HFFc6 (cell line): ENCODE data around the gene MIA2. TPM values are rescaled to one million over a fixed set of nuclear protein-coding genes. Genes with fewer than 3 reads are reported as not detected.
"Not testable (repeated sequence)": the region's sequence is repeated elsewhere in the genome, so short reads cannot be mapped to it uniquely, and the experiment has no call there.

Experiments used
- DNase-seq: peaks from one replicate; pipeline ENCODE4 v3.0.0-alpha.2; 2018
- H3K27ac Mint-ChIP-seq: 2 replicates; pipeline ENCODE4 v1.8.0; 2020; ENCODE audit warnings: mild to moderate bottlenecking, mixed read lengths
- H3K27me3 Mint-ChIP-seq: 2 replicates; pipeline ENCODE4 v1.8.0; 2021; ENCODE audit warnings: mild to moderate bottlenecking, moderate library complexity, mixed read lengths; ENCODE audit not compliant: insufficient read depth
- H3K36me3 Mint-ChIP-seq: 2 replicates; pipeline ENCODE4 v1.8.0; 2021; ENCODE audit warnings: low read depth, mixed read lengths
- H3K4me1 Mint-ChIP-seq: 2 replicates; pipeline ENCODE4 v1.8.0; 2020; ENCODE audit warnings: low read depth, mixed read lengths
- H3K4me3 Mint-ChIP-seq: 2 replicates; pipeline ENCODE4 v1.8.0; 2020; ENCODE audit warnings: mild to moderate bottlenecking, moderate library complexity, mixed read lengths
- H3K9me3 Mint-ChIP-seq: 2 replicates; pipeline ENCODE4 v1.8.0; 2020; ENCODE audit warnings: mild to moderate bottlenecking, mixed read lengths
- total RNA-seq, 6 experiments: library from RNA; stranded (reverse); fragmentation: NEBNext Ultra II Directional; extraction: Animal tissue kit (Norgen Biotek cat#: 25700); gene quantifications; 2 replicates in 1 of 6; 3 replicates in 5 of 6; pipeline ENCODE4 v1.2.3, GENCODE V29; 2021
- TF ChIP-seq, protein P1 (sequence below): fragments of 200-600 bp; sonication (generic); IDR thresholded peaks from 2 replicates; pipeline ENCODE4 v1.5.0; 2021; ENCODE audit warnings: antibody characterized with exemption, mild to moderate bottlenecking

Gene MIA2
- total RNA-seq, 6 experiments from 2014 or later: 11.5 to 16.3 (median 13.0) TPM

DNA sequence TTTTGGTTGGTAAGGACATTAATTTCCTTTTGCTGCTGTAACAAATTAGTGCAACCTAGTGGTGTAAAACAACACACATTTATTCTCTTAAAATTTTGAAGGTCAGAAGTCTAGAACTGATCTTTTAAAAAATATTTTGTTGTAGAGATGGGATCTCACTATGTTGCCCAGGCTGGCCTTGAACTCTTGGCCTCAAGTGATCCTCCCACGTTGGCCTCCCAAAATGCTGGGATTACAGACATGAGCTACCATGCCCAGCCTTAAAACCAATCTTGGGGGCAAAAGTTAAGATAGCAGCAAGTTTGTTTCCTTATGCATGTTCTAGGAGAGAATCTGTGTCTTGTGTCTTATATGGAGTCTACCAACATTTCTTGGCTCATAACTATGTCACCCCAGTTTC is 55.8 kb downstream of the MIA2 start:
- peaks cover 22% of the 10 kb centered on the region for H3K36me3 Mint-ChIP-seq
- DNase-seq: no peak
- H3K27ac Mint-ChIP-seq: no peak overlapping the region
- TF ChIP-seq, protein P1, sequence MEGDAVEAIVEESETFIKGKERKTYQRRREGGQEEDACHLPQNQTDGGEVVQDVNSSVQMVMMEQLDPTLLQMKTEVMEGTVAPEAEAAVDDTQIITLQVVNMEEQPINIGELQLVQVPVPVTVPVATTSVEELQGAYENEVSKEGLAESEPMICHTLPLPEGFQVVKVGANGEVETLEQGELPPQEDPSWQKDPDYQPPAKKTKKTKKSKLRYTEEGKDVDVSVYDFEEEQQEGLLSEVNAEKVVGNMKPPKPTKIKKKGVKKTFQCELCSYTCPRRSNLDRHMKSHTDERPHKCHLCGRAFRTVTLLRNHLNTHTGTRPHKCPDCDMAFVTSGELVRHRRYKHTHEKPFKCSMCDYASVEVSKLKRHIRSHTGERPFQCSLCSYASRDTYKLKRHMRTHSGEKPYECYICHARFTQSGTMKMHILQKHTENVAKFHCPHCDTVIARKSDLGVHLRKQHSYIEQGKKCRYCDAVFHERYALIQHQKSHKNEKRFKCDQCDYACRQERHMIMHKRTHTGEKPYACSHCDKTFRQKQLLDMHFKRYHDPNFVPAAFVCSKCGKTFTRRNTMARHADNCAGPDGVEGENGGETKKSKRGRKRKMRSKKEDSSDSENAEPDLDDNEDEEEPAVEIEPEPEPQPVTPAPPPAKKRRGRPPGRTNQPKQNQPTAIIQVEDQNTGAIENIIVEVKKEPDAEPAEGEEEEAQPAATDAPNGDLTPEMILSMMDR: no peak
- no peaks in the 10 kb centered on the region for H3K27me3 Mint-ChIP-seq
- H3K4me3 Mint-ChIP-seq: no peak overlapping the region
- no peaks in the 10 kb centered on the region for H3K9me3 Mint-ChIP-seq
- H3K4me1 Mint-ChIP-seq: no peaks in the 10 kb centered on the region

DNA sequence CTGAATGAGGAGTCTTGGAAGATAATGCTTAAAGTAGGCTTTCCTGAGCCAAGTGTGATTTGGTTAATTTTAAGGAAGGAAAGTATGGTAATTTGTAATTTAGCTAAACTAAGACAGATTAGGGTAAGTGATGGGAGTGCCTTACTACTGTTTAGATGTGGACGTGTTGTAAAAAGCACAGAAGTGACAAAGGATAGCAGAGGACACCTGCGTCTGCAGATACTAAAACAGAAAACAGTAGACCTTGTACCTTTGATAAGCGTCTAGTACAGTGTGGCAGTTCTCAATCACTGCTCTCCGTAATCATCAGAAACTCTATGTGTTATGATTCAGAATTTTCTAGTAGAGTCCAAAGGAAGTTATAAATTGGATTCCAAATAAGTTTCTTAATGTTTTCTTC is 58.0 kb downstream of the MIA2 start:
- Mint-ChIP-seq H3K27ac (no peak overlapping the region), H3K9me3 (no peaks in the 10 kb centered on the region), H3K27me3 (no peaks in the 10 kb centered on the region), H3K4me3 (no peak overlapping the region), H3K36me3 (peaks cover 21% of the 10 kb centered on the region), H3K4me1 (no peaks in the 10 kb centered on the region)
- no peak for DNase-seq
- TF ChIP-seq, protein P1: no peak

DNA sequence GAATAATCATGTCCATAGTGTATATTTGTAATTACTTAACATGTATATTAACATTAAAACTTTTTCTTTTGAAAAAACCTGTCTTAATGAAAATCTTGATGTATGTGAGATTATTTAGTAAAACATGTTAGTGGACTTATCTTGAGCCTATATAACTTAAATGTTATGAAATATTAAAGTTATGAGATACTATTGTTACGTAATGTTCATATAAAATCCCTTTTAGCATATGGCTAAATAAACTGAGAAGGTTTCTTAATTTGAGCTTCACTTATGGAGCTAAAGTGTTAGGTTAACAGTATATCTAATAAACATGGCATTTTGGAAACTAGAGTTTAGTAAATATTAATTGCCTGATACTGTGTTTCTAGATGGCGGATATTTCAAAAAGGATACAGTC is 59.9 kb downstream of the MIA2 start:
- H3K36me3 Mint-ChIP-seq: peaks cover 16% of the 10 kb centered on the region
- H3K4me1 Mint-ChIP-seq: no peaks in the 10 kb centered on the region
- no peaks in the 10 kb centered on the region for H3K27me3 Mint-ChIP-seq
- TF ChIP-seq, protein P1: no peak
- H3K4me3 Mint-ChIP-seq: no peak overlapping the region
- H3K27ac Mint-ChIP-seq: no peak overlapping the region
- no peaks in the 10 kb centered on the region for H3K9me3 Mint-ChIP-seq
- DNase-seq: no peak

DNA sequence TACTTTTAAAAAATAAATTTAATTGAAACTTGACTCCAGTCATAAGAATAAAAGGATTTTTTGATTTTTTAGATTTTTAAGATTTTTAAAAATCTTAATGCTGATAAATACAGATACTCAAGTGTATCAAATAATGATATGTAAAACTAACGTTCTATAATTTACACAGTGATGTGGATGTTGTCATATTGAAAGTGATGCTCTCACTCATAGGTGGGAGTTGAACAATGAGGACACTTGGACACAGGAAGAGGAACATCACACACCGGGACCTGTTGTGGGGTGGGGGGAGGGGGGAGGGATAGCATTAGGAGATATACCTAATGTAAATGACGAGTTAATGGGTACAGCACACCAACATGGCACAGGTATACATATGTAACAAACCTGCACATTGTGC is 66.7 kb downstream of the MIA2 start:
- not testable (repeated sequence) for H3K27me3 Mint-ChIP-seq, H3K4me1 Mint-ChIP-seq, H3K9me3 Mint-ChIP-seq, H3K4me3 Mint-ChIP-seq, H3K27ac Mint-ChIP-seq, DNase-seq, H3K36me3 Mint-ChIP-seq

DNA sequence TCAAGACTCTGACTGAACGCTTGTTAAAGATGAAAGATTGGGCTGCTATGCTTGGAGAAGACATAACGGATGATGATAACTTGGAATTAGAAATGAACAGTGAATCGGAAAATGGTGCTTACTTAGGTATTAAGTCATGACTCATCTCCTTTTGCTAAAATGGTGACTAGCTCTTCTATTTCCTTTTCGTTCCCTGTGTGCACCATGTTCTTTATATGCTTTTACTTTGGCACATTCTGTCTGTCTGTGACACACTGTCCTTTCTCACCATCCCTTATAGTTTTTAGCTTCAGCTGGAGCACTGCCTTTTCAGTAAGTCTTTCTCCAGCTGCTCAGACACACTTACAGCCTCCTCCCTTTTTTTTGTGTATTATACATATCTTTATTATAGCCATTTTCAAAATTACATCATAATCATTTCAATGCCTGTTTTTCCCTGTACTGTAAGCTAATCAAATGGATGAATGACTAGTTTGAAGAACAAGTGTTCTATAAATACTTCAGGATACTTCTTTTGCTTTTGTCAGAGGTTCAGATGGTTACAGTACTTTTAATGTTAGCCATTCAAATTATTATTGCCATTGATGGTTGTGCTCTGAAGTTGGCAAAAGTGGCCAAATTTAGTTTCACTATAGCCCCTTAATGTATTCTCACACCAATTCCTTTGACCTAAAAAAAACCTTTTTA is 68.6 kb downstream of the MIA2 start:
- H3K27ac Mint-ChIP-seq: no peak overlapping the region
- DNase-seq: no peak
- TF ChIP-seq, protein P1: no peak
- H3K36me3 Mint-ChIP-seq: no peaks in the 10 kb centered on the region; the same call in 1 of the 2 replicates
- peaks cover 8% of the 10 kb centered on the region for H3K4me1 Mint-ChIP-seq
- H3K4me3 Mint-ChIP-seq: no peak overlapping the region
- no peaks in the 10 kb centered on the region for H3K9me3 Mint-ChIP-seq
- no peaks in the 10 kb centered on the region for H3K27me3 Mint-ChIP-seq

DNA sequence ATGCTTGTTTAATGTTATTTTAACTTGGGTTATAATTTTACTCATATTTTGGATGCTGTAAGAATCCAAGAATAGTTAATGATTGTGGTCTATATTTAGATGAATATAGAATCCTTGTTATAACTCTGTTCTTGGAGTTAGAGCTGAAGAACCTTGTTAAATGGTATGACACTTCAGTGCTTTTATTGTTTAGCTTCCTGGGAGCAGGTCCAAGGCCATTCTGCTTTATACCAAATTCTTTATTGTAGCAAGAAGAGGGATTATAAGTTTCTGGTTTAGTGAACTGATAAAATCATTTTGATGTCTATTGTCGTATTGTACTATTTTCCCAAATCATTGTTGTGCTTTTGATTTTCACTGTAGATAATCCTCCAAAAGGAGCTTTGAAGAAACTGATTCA is 69.4 kb downstream of the MIA2 start:
- no peaks in the 10 kb centered on the region for H3K9me3 Mint-ChIP-seq
- TF ChIP-seq, protein P1: no peak
- no peak for DNase-seq
- H3K4me1 Mint-ChIP-seq: peaks cover 8% of the 10 kb centered on the region
- no peaks in the 10 kb centered on the region for H3K27me3 Mint-ChIP-seq
- H3K27ac Mint-ChIP-seq: no peak overlapping the region
- no peak overlapping the region for H3K4me3 Mint-ChIP-seq
- H3K36me3 Mint-ChIP-seq: no peaks in the 10 kb centered on the region; the same call in 1 of the 2 replicates
